ENCODE results near the gene ENDOV. TPM values are rescaled to one million over a fixed set of nuclear protein-coding genes. Genes with fewer than 3 reads are reported as not detected.

The ENDOV gene
- total RNA-seq, 1 experiment from 2014 or later, result 14.1 TPM

- CTCF ChIA-PET, result no interaction called here
- TF ChIP-seq, protein P1, sequence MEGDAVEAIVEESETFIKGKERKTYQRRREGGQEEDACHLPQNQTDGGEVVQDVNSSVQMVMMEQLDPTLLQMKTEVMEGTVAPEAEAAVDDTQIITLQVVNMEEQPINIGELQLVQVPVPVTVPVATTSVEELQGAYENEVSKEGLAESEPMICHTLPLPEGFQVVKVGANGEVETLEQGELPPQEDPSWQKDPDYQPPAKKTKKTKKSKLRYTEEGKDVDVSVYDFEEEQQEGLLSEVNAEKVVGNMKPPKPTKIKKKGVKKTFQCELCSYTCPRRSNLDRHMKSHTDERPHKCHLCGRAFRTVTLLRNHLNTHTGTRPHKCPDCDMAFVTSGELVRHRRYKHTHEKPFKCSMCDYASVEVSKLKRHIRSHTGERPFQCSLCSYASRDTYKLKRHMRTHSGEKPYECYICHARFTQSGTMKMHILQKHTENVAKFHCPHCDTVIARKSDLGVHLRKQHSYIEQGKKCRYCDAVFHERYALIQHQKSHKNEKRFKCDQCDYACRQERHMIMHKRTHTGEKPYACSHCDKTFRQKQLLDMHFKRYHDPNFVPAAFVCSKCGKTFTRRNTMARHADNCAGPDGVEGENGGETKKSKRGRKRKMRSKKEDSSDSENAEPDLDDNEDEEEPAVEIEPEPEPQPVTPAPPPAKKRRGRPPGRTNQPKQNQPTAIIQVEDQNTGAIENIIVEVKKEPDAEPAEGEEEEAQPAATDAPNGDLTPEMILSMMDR (conservative IDR thresholded peaks at IDR 0.05; ENCODE audit: low read depth, low read length), result no peak
- no peak for TF ChIP-seq EZH2 (IDR thresholded peaks at IDR 0.05; ENCODE audit: borderline replicate concordance, low read depth, low read length, poor library complexity, severe bottlenecking)
- no peaks in the 10 kb centered on the region for H3K27me3 ChIP-seq (replicated peaks; ENCODE audit: insufficient read depth, low read depth, low read length, poor library complexity)
- H3K27ac ChIP-seq (ENCODE audit: low read depth, low read length, poor library complexity, severe bottlenecking), result no peak overlapping the region
- no peak for DNase-seq (ENCODE audit: low spot score)
- POLR2A ChIA-PET (ENCODE audit: low non-redundant PET), result no interaction called here
- no peaks in the 10 kb centered on the region for H3K4me1 ChIP-seq (ENCODE audit: insufficient read depth, low read length, poor library complexity, severe bottlenecking)
- H3K9me3 ChIP-seq (ENCODE audit: low read depth, low read length, poor library complexity, severe bottlenecking), result no peaks in the 10 kb centered on the region
- no TSS peak for BruUV-seq (replicated peaks)
- intact Hi-C loops (cut with micrococcal nuclease; ENCODE audit: unreplicated experiment), result no loop called here
- peaks cover 67% of the 10 kb centered on the region for H3K36me3 ChIP-seq (ENCODE audit: insufficient read depth, low read length, poor library complexity, severe bottlenecking)
- no peak overlapping the region for H3K4me3 ChIP-seq (ENCODE audit: low read depth, low read length, poor library complexity, severe bottlenecking)
These were observed 37.2 kb upstream of the ENDOV start for GRCh38 chr17:80377798-80378197.

- no peak for TF ChIP-seq EZH2 (IDR thresholded peaks at IDR 0.05; ENCODE audit: borderline replicate concordance, low read depth, low read length, poor library complexity, severe bottlenecking)
- TF ChIP-seq, protein P1 (conservative IDR thresholded peaks at IDR 0.05; ENCODE audit: low read depth, low read length), result no peak
- H3K27ac ChIP-seq (ENCODE audit: low read depth, low read length, poor library complexity, severe bottlenecking), result no peak overlapping the region
- BruUV-seq (replicated peaks), result no TSS peak
- no peaks in the 10 kb centered on the region for H3K4me1 ChIP-seq (ENCODE audit: insufficient read depth, low read length, poor library complexity, severe bottlenecking)
- H3K36me3 ChIP-seq (ENCODE audit: insufficient read depth, low read length, poor library complexity, severe bottlenecking), result peaks cover 75% of the 10 kb centered on the region
- DNase-seq (ENCODE audit: low spot score), result no peak
- H3K4me3 ChIP-seq (ENCODE audit: low read depth, low read length, poor library complexity, severe bottlenecking), result no peak overlapping the region
- no peaks in the 10 kb centered on the region for H3K9me3 ChIP-seq (ENCODE audit: low read depth, low read length, poor library complexity, severe bottlenecking)
- intact Hi-C loops (cut with micrococcal nuclease; ENCODE audit: unreplicated experiment), result no loop called here
- POLR2A ChIA-PET (ENCODE audit: low non-redundant PET), result no interaction called here
- CTCF ChIA-PET, result no interaction called here
- H3K27me3 ChIP-seq (replicated peaks; ENCODE audit: insufficient read depth, low read depth, low read length, poor library complexity), result no peaks in the 10 kb centered on the region
These were observed 35.6 kb upstream of the ENDOV start for GRCh38 chr17:80379348-80379747.

GRCh38 chr17:80380068-80380467, 34.9 kb upstream of the ENDOV start:
- no peaks in the 10 kb centered on the region for H3K27me3 ChIP-seq (replicated peaks; ENCODE audit: insufficient read depth, low read depth, low read length, poor library complexity)
- H3K36me3 ChIP-seq (ENCODE audit: insufficient read depth, low read length, poor library complexity, severe bottlenecking), result peaks cover 75% of the 10 kb centered on the region
- H3K27ac ChIP-seq (ENCODE audit: low read depth, low read length, poor library complexity, severe bottlenecking), result no peak overlapping the region
- no peaks in the 10 kb centered on the region for H3K9me3 ChIP-seq (ENCODE audit: low read depth, low read length, poor library complexity, severe bottlenecking)
- ChIA-PET POLR2A (ENCODE audit: low non-redundant PET) (no interaction called here), CTCF (no interaction called here)
- DNase-seq (ENCODE audit: low spot score), result no peak
- H3K4me1 ChIP-seq (ENCODE audit: insufficient read depth, low read length, poor library complexity, severe bottlenecking), result no peaks in the 10 kb centered on the region
- H3K4me3 ChIP-seq (ENCODE audit: low read depth, low read length, poor library complexity, severe bottlenecking), result no peak overlapping the region
- no peak for TF ChIP-seq EZH2 (IDR thresholded peaks at IDR 0.05; ENCODE audit: borderline replicate concordance, low read depth, low read length, poor library complexity, severe bottlenecking)
- TF ChIP-seq, protein P1 (conservative IDR thresholded peaks at IDR 0.05; ENCODE audit: low read depth, low read length), result no peak
- intact Hi-C loops (cut with micrococcal nuclease; ENCODE audit: unreplicated experiment), result no loop called here
- BruUV-seq (replicated peaks), result no TSS peak
